ENCODE results near the gene ARHGAP44. TPM values are rescaled to one million over a fixed set of nuclear protein-coding genes. Genes with fewer than 3 reads are reported as not detected.

ARHGAP44 gene
- total and polyA plus RNA-seq, 2 of the 4 experiments (the other 2 are of a cell fraction), result 0.54 to 1.0 TPM

DNA sequence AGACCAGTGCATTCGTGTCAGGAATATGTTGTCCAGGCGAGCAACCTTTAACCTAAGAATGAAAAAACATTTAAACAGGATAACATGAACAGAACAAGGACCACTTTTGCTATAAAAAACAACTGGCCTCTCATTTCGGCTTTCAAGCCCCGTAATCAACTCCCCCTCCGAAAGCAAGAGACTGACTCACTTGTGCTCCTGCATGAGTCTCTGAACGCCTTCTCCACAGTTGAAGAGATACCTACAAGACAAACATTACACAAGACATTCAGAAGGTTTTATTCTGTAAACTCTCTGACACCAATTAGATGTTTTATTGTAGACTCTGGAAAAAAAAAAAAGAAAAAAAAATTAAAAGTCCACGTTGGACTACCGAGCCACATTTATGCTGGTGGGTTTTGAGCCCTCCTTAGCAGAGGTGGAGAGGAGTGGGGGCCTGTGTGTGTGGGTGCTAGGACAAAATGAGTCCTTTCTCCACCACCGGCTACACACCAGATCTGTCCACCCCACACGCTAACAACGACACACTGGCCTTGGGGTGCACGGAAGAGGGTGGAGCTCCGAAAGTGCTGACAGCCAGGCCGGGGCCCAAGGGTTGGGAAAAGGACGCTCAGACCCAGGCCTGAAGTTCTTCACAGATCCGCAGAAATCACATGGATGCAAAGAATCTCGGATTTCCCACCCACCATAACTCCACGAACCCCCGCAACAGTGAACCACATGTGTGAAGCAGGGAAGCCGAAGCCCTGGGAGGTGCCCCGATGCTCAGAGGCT, 227.8 kb downstream of the ARHGAP44 start:
- Histone ChIP-seq H3K9me3 (ENCODE audit: control insufficient read depth, insufficient read depth, low read length) (no peaks in the 10 kb centered on the region), H4K5ac (ENCODE audit: low read depth, low read length) (peak overlapping the region; percentile 53; the same call in 1 of the 2 replicates), H3K9ac (ENCODE audit: low read depth, low read length) (peak overlapping the region; percentile 81), H3K79me1 (ENCODE audit: low read depth in 1 of 2, low read length in 2 of 2) (peaks cover 20 to 21% of the 10 kb centered on the region in 2 experiments), H4K91ac (ENCODE audit: insufficient read depth, low read depth, low read length) (peak overlapping the region; percentile 65), H3K27ac (ENCODE audit: insufficient read depth, low read length) (peak overlapping the region; percentile 57), H3K4me3 (ENCODE audit: insufficient read depth, low read depth, low read length) (peak overlapping the region; percentile 65), H3K23ac (ENCODE audit: low read depth, low read length) (peak overlapping the region; percentile 95), H2BK15ac (ENCODE audit: low read depth, low read length) (no peak overlapping the region), H3K4me1 (ENCODE audit: control insufficient read depth, insufficient read depth, low read length) (no peaks in the 10 kb centered on the region), H3K14ac (replicated peaks; ENCODE audit: low read depth, low read length) (peak overlapping the region; percentile 93), H2AK5ac (ENCODE audit: low read depth, low read length) (no peak overlapping the region; the same call in 1 of the 2 replicates), H4K20me1 (ENCODE audit: insufficient read depth, low read length) (no peaks in the 10 kb centered on the region), H3K4ac (ENCODE audit: low read depth, low read length) (peak overlapping the region; percentile 79), H3K18ac (ENCODE audit: low read depth, low read length) (no peak overlapping the region), H2BK120ac (ENCODE audit: low read depth, low read length) (no peak overlapping the region; the same call in 1 of the 2 replicates), H2AK9ac (replicated peaks; ENCODE audit: low read depth, low read length, poor library complexity) (peak overlapping the region; percentile 95), H2BK5ac (ENCODE audit: low read depth, low read length, poor library complexity, severe bottlenecking) (peak overlapping the region; percentile 42), H3K56ac (ENCODE audit: extremely low read depth, insufficient read depth, low read length) (peak overlapping the region; percentile 57; the same call in 1 of the 2 replicates), H3K36me3 (ENCODE audit: control insufficient read depth, insufficient read depth, low read length) (peaks cover 20% of the 10 kb centered on the region), H3K27me3 (ENCODE audit: control insufficient read depth, insufficient read depth, low read length) (no peaks in the 10 kb centered on the region), H2BK20ac (ENCODE audit: low read depth, low read length) (no peak overlapping the region), H4K8ac (ENCODE audit: low read depth in 2 of 2, low read length in 2 of 2) (peak overlapping the region; percentile 53 to 79; a peak in 3 of 4 replicates), H3K4me2 (ENCODE audit: low read depth, low read length) (peak overlapping the region; percentile 99), H2AFZ (replicated peaks; ENCODE audit: low read length, poor library complexity) (peak overlapping the region; percentile 97), H3K9me1 (ENCODE audit: insufficient read depth, low read length) (no peaks in the 10 kb centered on the region)
- POLR2A ChIA-PET (ENCODE audit: unreplicated experiment), result interaction anchor here (0.6 kb wide), 1 partner anchor 29 kb away, joined by 4 read pairs; no protein-coding TSS in a partner anchor
- CTCF ChIA-PET, result no interaction called here
- WGBS, 2 experiments (ENCODE audit: extremely low coverage in 2 of 2, insufficient read length in 1 of 2), result 0% methylated on average over 3 of the region's 21 CpGs; no CpG with 5 or more reads in 1 of the 2 experiments
- DNase-seq (peak; percentile 10), ATAC-seq (ENCODE audit: low read depth) (peak; percentile 36)
- dilution Hi-C loops (cut with HindIII; ENCODE audit: low sequenced_read_pairs, unreplicated experiment) (no loop called here), intact Hi-C loops (cut with micrococcal nuclease) (no loop called here), in situ Hi-C loops (cut with MboI; ENCODE audit: low sequenced_read_pairs) (loop anchor here (25.0 kb wide), 1 partner anchor 505 kb away; no protein-coding TSS in a partner anchor)
- BruUV-seq (replicated peaks), result TSS peak; percentile 40
- no peak; the same call in 1 of the 2 replicates for TF ChIP-seq MXI1 (IDR thresholded peaks at IDR 0.05; ENCODE audit: borderline replicate concordance, low read depth, low read length)
- TF ChIP-seq, protein P1, sequence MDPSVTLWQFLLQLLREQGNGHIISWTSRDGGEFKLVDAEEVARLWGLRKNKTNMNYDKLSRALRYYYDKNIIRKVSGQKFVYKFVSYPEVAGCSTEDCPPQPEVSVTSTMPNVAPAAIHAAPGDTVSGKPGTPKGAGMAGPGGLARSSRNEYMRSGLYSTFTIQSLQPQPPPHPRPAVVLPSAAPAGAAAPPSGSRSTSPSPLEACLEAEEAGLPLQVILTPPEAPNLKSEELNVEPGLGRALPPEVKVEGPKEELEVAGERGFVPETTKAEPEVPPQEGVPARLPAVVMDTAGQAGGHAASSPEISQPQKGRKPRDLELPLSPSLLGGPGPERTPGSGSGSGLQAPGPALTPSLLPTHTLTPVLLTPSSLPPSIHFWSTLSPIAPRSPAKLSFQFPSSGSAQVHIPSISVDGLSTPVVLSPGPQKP (IDR thresholded peaks at IDR 0.05; ENCODE audit: borderline replicate concordance, low read depth, low read length), result no peak
- no peak for TF ChIP-seq CHD1 (IDR thresholded peaks at IDR 0.05; ENCODE audit: low read depth, low read length)
- TF ChIP-seq, protein P2, sequence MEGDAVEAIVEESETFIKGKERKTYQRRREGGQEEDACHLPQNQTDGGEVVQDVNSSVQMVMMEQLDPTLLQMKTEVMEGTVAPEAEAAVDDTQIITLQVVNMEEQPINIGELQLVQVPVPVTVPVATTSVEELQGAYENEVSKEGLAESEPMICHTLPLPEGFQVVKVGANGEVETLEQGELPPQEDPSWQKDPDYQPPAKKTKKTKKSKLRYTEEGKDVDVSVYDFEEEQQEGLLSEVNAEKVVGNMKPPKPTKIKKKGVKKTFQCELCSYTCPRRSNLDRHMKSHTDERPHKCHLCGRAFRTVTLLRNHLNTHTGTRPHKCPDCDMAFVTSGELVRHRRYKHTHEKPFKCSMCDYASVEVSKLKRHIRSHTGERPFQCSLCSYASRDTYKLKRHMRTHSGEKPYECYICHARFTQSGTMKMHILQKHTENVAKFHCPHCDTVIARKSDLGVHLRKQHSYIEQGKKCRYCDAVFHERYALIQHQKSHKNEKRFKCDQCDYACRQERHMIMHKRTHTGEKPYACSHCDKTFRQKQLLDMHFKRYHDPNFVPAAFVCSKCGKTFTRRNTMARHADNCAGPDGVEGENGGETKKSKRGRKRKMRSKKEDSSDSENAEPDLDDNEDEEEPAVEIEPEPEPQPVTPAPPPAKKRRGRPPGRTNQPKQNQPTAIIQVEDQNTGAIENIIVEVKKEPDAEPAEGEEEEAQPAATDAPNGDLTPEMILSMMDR (conservative IDR thresholded peaks at IDR 0.05; ENCODE audit: low read depth, low read length), result no peak
- TF ChIP-seq FOS (IDR thresholded peaks at IDR 0.05; ENCODE audit: low read depth, low read length), result no peak
- no peak for TF ChIP-seq POLR2A (IDR thresholded peaks at IDR 0.05; ENCODE audit: low read depth, low read length)
- TF ChIP-seq RAD21 (IDR thresholded peaks at IDR 0.05; ENCODE audit: low read length), result no peak
- TF ChIP-seq, protein P3, sequence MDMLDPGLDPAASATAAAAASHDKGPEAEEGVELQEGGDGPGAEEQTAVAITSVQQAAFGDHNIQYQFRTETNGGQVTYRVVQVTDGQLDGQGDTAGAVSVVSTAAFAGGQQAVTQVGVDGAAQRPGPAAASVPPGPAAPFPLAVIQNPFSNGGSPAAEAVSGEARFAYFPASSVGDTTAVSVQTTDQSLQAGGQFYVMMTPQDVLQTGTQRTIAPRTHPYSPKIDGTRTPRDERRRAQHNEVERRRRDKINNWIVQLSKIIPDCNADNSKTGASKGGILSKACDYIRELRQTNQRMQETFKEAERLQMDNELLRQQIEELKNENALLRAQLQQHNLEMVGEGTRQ (IDR thresholded peaks at IDR 0.05; ENCODE audit: low read depth, low read length), result no peak
- no peak for TF ChIP-seq RCOR1 (IDR thresholded peaks at IDR 0.05; ENCODE audit: insufficient replicate concordance, low read length)
- no peak for TF ChIP-seq RFX5 (IDR thresholded peaks at IDR 0.05; ENCODE audit: low read depth, low read length)

Data from IMR-90 (cell line).